Heart left ventricle (tissue), 13 donors: ENCODE measurements around the gene CRYL1.

ENCODE experiments used
- CTCF ChIP-seq, 12 donors: fragments of 200-600 bp; sonication (generic) in 4 of 12; IDR thresholded peaks; one replicate each; pipeline versions ENCODE4 v1.5.0 to v1.8.0; 2018 to 2022; ENCODE audit warnings: antibody characterized with exemption in 12 of 12, mild to moderate bottlenecking in 5 of 12
- POLR2A ChIP-seq, 2 donors: fragments of 450-650 bp; IDR thresholded peaks; one replicate each; pipeline ENCODE4 v1.6.1; 2017; ENCODE audit warnings: antibody characterized with exemption in 2 of 2, mild to moderate bottlenecking in 2 of 2, moderate library complexity in 2 of 2
- donor health status: ischemic (EF 13 %, LVEDD 7.1; RV severe dilation, severe dysfunction).
- donor health status: DM: no; HTN: yes; CAD: no.
- donor health status: DM: no; HTN: no; CAD: no.
- donor health status: ischemic (EF 25% LVEDD 6.9; RV normal size, moderate dysfunction).
- donor health status: ischemic (EF 25% LVEDD 5.7; RV mildly dilated, moderate dysfunction).
- donor health status: ischemic (EF 35%, LVEDD 5.7; RV mildly dilated, moderate dysfunction).
- donor health status: nonischemic (EF 11% LVEDD 7.7; RV severe dilation, severe dysfunction).
- donor health status: DM: yes; HTN: yes; CAD: no.
- donor health status: PGD.
- donor health status: ischemic (EF 29% LVEDD 5.4; RV normal size, mild dysfunction).
- donor health status: nonischemic (EF 23%, LVEDD 6.1; RV moderate dilation, normal function).

GRCh38 chr13:20383058-20383457 is 142.6 kb downstream of the CRYL1 start:
- TF ChIP-seq POLR2A (IDR thresholded peaks at IDR 0.05): no peak
- TF ChIP-seq CTCF (IDR thresholded peaks at IDR 0.05): no peak
